GM12878 (cell line): ENCODE measurements around the gene RASSF8. TPM values are rescaled to one million over a fixed set of nuclear protein-coding genes. Genes with fewer than 3 reads are reported as not detected.

ENCODE experiments used
- ATAC-seq: fragments of 200-7000 bp; cut with Tn5 transposase; 3 replicates; pipeline ENCODE4 v1.9.1; 2020; ENCODE audit warnings: mild to moderate bottlenecking, moderate library complexity
- BruUV-seq: library from RNA; stranded (reverse); fragments of 400-500 nt; replicated peaks from 2 replicates; lab custom pipeline; 2021; lab: Mats Ljungman, UMichigan
- CTCF ChIA-PET: fragments of 300-600 bp; sonication (Branson Sonifier 250); formaldehyde crosslinking; extraction: SDS; loops from one replicate; lab custom pipeline; 2021; ENCODE audit warnings: inconsistent platforms; lab: Yijun Ruan, JAX
- POLR2A ChIA-PET: fragments of 350-600 bp; formaldehyde crosslinking; extraction: SDS; loops from one replicate; lab custom pipeline; 2021; ENCODE audit warnings: inconsistent platforms; lab: Charles Lee
- RAD21 ChIA-PET: fragments of 300-600 bp; sonication (Branson Sonifier 250); formaldehyde crosslinking; loops from one replicate; lab custom pipeline; 2023; ENCODE audit warnings: antibody characterized with exemption; ENCODE audit not compliant: unreplicated experiment; lab: Charles Lee
- SMC1A ChIA-PET: fragments of 300-600 bp; sonication (Branson Sonifier 250); formaldehyde crosslinking; loops from one replicate; lab custom pipeline; 2023; ENCODE audit not compliant: unreplicated experiment, uncharacterized antibody; lab: Charles Lee
- DNase-seq: peaks from one replicate; pipeline ENCODE4 v3.0.0-alpha.2; 2011; ENCODE audit warnings: low read depth, low spot score
- FAIRE-seq: peaks from 3 replicates; lab custom pipeline; 2011; peaks lifted over from hg19 to GRCh38; lab: Jason Lieb, UNC
- H2AFZ ChIP-seq: 2 replicates; pipeline ENCODE4 v1.6.0; 2011; ENCODE audit warnings: low read depth, low read length, control low read depth; ENCODE audit not compliant: control insufficient read depth
- H3K27ac ChIP-seq: 2 replicates; pipeline ENCODE4 v1.5.1; 2011; ENCODE audit warnings: control low read depth; ENCODE audit not compliant: control insufficient read depth, insufficient read depth
- H3K27me3 ChIP-seq, 2 experiments: replicated peaks in 1 of 2; 2 replicates each; pipeline versions ENCODE4 v1.6.0 to v1.6.1; 2011; ENCODE audit warnings: low read length in 1 of 2; ENCODE audit not compliant: control insufficient read depth in 2 of 2, insufficient read depth in 2 of 2
- H3K36me3 ChIP-seq, 2 experiments: 2 replicates each; pipeline ENCODE4 v1.5.1; 2011; ENCODE audit warnings: low read length in 1 of 2; ENCODE audit not compliant: control insufficient read depth in 2 of 2, insufficient read depth in 2 of 2
- H3K4me1 ChIP-seq: 2 replicates; pipeline ENCODE4 v1.6.1; 2011; ENCODE audit warnings: mild to moderate bottlenecking, low read length, moderate library complexity, mixed read lengths; ENCODE audit not compliant: control insufficient read depth, insufficient read depth
- H3K4me2 ChIP-seq: 2 replicates; pipeline ENCODE4 v1.6.0; 2011; ENCODE audit warnings: control low read depth; ENCODE audit not compliant: control insufficient read depth, insufficient read depth
- H3K4me3 ChIP-seq: fragments of 200-600 bp; sonication (generic); 2 replicates; pipeline ENCODE4 v1.5.1; 2016
- H3K79me2 ChIP-seq: 2 replicates; pipeline ENCODE4 v1.6.0; 2011; ENCODE audit warnings: low read length; ENCODE audit not compliant: control insufficient read depth, insufficient read depth
- H3K9ac ChIP-seq: 2 replicates; pipeline ENCODE4 v1.8.0; 2011; ENCODE audit warnings: low read length, control low read depth, mixed read lengths; ENCODE audit not compliant: control insufficient read depth, insufficient read depth
- H3K9me3 ChIP-seq: replicated peaks from 3 replicates; pipeline ENCODE4 v1.5.1; 2011; ENCODE audit warnings: mild to moderate bottlenecking, low read length; ENCODE audit not compliant: control insufficient read depth, insufficient read depth
- H4K20me1 ChIP-seq: 2 replicates; pipeline ENCODE4 v1.6.0; 2011; ENCODE audit not compliant: control insufficient read depth, insufficient read depth
- CBFB ChIP-seq: IDR thresholded peaks from 2 replicates; pipeline ENCODE4 v1.6.1; 2016; ENCODE audit warnings: antibody characterized with exemption, low read depth
- CREB1 ChIP-seq: IDR thresholded peaks from 2 replicates; pipeline ENCODE4 v1.6.1; 2012; ENCODE audit warnings: low read depth, mild to moderate bottlenecking, inconsistent platforms
- HDAC6 ChIP-seq: fragments of 200-600 bp; sonication (generic); IDR thresholded peaks from one replicate; pipeline ENCODE4 v1.8.0; 2017; ENCODE audit warnings: antibody characterized with exemption; ENCODE audit not compliant: unreplicated experiment
- JUNB ChIP-seq: IDR thresholded peaks from 2 replicates; pipeline ENCODE4 v1.6.1; 2016; ENCODE audit warnings: antibody characterized with exemption, mild to moderate bottlenecking
- PML ChIP-seq: IDR thresholded peaks from 2 replicates; pipeline ENCODE4 v1.6.1; 2012; ENCODE audit warnings: low read length, inconsistent platforms
- RUNX3 ChIP-seq: IDR thresholded peaks from 2 replicates; pipeline ENCODE4 v1.6.1; 2012; ENCODE audit warnings: low read length, inconsistent platforms
- SMAD1 ChIP-seq: fragments of 450-650 bp; IDR thresholded peaks from 2 replicates; pipeline ENCODE4 v1.6.1; 2018; ENCODE audit warnings: mild to moderate bottlenecking, low read depth; ENCODE audit not compliant: partially characterized antibody
- SMAD5 ChIP-seq: IDR thresholded peaks from 2 replicates; pipeline ENCODE4 v1.6.1; 2016; ENCODE audit warnings: antibody characterized with exemption, low read depth
- SREBF1 ChIP-seq: IDR thresholded peaks from 2 replicates; pipeline ENCODE4 v1.6.1; 2012; ENCODE audit warnings: mild to moderate bottlenecking, low read length
- STAT3 ChIP-seq: IDR thresholded peaks from 2 replicates; pipeline ENCODE4 v1.6.1; 2011; ENCODE audit warnings: low read depth, low read length, improper control_type of control experiment
- TCF3 ChIP-seq: IDR thresholded peaks from 2 replicates; pipeline ENCODE4 v1.6.1; 2012; ENCODE audit warnings: low read depth, mild to moderate bottlenecking, low read length, borderline replicate concordance; ENCODE audit not compliant: insufficient read depth
- TCF7 ChIP-seq: IDR thresholded peaks from 2 replicates; pipeline ENCODE4 v1.6.1; 2014; ENCODE audit warnings: antibody characterized with exemption, borderline replicate concordance
- WGBS: methylation state at CpG from one replicate; pipeline ENCODE4 v1.1.6; 2016; ENCODE audit warnings: low lambda C conversion rate; ENCODE audit not compliant: insufficient replicate concordance, insufficient coverage; ENCODE audit errors: missing lambda C conversion rate; 5-methylcytosine and 5-hydroxymethylcytosine counted together
- in situ Hi-C: fragments of 300-500 bp; cut with MboI; formaldehyde crosslinking; loops from 9 replicates; pipeline ENCODE4 v1.14.3; 2018; ENCODE audit warnings: mixed read lengths
- intact Hi-C: fragments of 100-400 bp; cut with micrococcal nuclease; formaldehyde crosslinking; loops from one replicate; pipeline ENCODE4 v1.14.2; 2022; ENCODE audit not compliant: unreplicated experiment
- polyA plus RNA-seq, 11 experiments: library from polyadenylated mRNA; depleted of rRNA in 4 of 11; unstranded in 6 of 11; stranded (reverse) in 5 of 11; fragments of >200 nt; fragmentation: Nextera tagmentation in 4 of 11; fragmentation: Illumina TruSeq in 1 of 11; extraction: Ambion mirVana in 4 of 11; extraction: Trizol in 1 of 11; gene quantifications; 1 replicate in 1 of 11; 2 replicates in 10 of 11; pipeline versions ENCODE4 v1.2.1 to v1.2.3, GENCODE V29; 2011 to 2016; ENCODE audit warnings: inconsistent platforms in 2 of 11, missing spikeins in 2 of 11, low read depth in 1 of 11
- total RNA-seq, 4 experiments: library from RNA; depleted of rRNA in 3 of 4; stranded (reverse); fragments of >200 nt in 3 of 4; fragmentation: Illumina TruSeq in 1 of 4; extraction: Trizol in 1 of 4; gene quantifications; 2 replicates each; pipeline versions ENCODE4 v1.2.1 to v1.2.3, GENCODE V29; 2013 to 2021
- TF ChIP-seq, protein P1 (sequence below): fragments of 450-650 bp; IDR thresholded peaks from 2 replicates; pipeline ENCODE4 v1.6.1; 2017; ENCODE audit warnings: antibody characterized with exemption, mild to moderate bottlenecking, moderate library complexity
- TF ChIP-seq, protein P2 (sequence below): fragments of 450-650 bp; IDR thresholded peaks from 2 replicates; pipeline ENCODE4 v1.6.1; 2017; ENCODE audit warnings: mild to moderate bottlenecking, moderate library complexity

Gene RASSF8
- total and polyA plus RNA-seq, 10 of the 15 experiments (the other 5 are each of a cell fraction or from before 2014, with no cell fraction given) = 0.06 to 0.18 (median 0.08) TPM; not detected in 6

DNA sequence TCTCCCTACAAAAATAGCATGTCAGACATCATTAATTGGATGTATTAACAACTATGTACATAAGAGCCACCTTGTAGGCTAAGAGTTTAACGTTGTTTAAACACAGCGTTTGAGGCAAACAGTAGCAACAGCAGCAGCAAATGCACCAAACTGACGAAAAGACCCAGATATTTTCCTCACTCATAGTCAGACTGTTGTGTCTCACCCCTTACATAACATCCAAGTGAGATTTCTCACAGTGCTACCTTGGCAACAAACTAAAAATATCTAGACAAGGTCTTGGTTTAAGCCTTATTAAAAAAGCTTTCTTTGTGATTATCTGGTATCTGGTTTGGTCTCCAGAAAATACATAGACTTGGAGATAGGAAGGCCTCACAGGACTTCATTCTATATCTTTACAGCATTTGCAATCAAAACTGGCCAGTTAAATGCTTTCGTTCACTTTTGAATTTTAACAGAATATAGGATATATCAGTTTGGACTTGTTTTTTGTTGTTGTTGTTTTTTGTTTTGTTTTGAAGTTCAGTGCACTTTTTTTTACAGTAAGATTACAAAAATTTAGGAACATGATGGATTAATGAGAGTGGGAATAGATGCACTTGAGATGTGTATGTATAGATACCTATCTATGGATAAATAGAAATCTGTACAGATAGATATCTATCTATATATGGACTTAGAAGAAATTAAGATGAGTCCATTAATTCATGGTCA lies 162.2 kb downstream of the RASSF8 start:
- H3K4me2 ChIP-seq = no peak overlapping the region
- H2AFZ ChIP-seq = no peak overlapping the region
- no TSS peak for BruUV-seq
- SMC1A ChIA-PET = interaction anchor here (0.6 to 8.3 kb wide), 22 partner anchors 23 to 521 kb away, joined by 3 to 91 read pairs (median 4); no protein-coding TSS in a partner anchor
- in situ Hi-C loops (loop anchor here (25.0 kb wide), 1 partner anchor 517 kb away; no protein-coding TSS in a partner anchor), intact Hi-C loops (loop anchor here (5.0 kb wide), 1 partner anchor 152 kb away; no protein-coding TSS in a partner anchor)
- H3K9me3 ChIP-seq = no peaks in the 10 kb centered on the region
- CTCF ChIA-PET = interaction anchor here (0.8 to 7.8 kb wide), 18 partner anchors 12 to 581 kb away, joined by 3 to 74 read pairs (median 5); partner anchors contain the start of gene SSPN
- FAIRE-seq = no peak
- ATAC-seq = no peak
- H3K27me3 ChIP-seq = peaks cover 10 to 35% of the 10 kb centered on the region in 2 experiments
- H3K27ac ChIP-seq = no peak overlapping the region
- H3K4me3 ChIP-seq = no peak overlapping the region
- no peak overlapping the region for H3K9ac ChIP-seq
- no peaks in the 10 kb centered on the region for H3K79me2 ChIP-seq
- POLR2A ChIA-PET = interaction anchor here (0.7 to 1.8 kb wide), 3 partner anchors 26 to 576 kb away, joined by 3 to 5 read pairs (median 5); no protein-coding TSS in a partner anchor
- RAD21 ChIA-PET = interaction anchor here (1.0 to 5.7 kb wide), 7 partner anchors 35 to 531 kb away, joined by 3 to 29 read pairs (median 5); no protein-coding TSS in a partner anchor
- no peaks in the 10 kb centered on the region for H3K36me3 ChIP-seq
- no peaks in the 10 kb centered on the region for H4K20me1 ChIP-seq
- 78% methylated on average over 4 of the region's 4 CpGs for WGBS
- no peak for DNase-seq
- H3K4me1 ChIP-seq = peaks cover 29% of the 10 kb centered on the region
- TF ChIP-seq CREB1 (no peak), SMAD5 (no peak), SMAD1 (no peak), JUNB (no peak), STAT3 (no peak), TCF7 (no peak), TCF3 (no peak), HDAC6 (no peak), SREBF1 (no peak), CBFB (no peak), RUNX3 (no peak), PML (no peak)
- TF ChIP-seq, protein P1, sequence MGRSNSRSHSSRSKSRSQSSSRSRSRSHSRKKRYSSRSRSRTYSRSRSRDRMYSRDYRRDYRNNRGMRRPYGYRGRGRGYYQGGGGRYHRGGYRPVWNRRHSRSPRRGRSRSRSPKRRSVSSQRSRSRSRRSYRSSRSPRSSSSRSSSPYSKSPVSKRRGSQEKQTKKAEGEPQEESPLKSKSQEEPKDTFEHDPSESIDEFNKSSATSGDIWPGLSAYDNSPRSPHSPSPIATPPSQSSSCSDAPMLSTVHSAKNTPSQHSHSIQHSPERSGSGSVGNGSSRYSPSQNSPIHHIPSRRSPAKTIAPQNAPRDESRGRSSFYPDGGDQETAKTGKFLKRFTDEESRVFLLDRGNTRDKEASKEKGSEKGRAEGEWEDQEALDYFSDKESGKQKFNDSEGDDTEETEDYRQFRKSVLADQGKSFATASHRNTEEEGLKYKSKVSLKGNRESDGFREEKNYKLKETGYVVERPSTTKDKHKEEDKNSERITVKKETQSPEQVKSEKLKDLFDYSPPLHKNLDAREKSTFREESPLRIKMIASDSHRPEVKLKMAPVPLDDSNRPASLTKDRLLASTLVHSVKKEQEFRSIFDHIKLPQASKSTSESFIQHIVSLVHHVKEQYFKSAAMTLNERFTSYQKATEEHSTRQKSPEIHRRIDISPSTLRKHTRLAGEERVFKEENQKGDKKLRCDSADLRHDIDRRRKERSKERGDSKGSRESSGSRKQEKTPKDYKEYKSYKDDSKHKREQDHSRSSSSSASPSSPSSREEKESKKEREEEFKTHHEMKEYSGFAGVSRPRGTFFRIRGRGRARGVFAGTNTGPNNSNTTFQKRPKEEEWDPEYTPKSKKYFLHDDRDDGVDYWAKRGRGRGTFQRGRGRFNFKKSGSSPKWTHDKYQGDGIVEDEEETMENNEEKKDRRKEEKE = no peak
- TF ChIP-seq, protein P2, sequence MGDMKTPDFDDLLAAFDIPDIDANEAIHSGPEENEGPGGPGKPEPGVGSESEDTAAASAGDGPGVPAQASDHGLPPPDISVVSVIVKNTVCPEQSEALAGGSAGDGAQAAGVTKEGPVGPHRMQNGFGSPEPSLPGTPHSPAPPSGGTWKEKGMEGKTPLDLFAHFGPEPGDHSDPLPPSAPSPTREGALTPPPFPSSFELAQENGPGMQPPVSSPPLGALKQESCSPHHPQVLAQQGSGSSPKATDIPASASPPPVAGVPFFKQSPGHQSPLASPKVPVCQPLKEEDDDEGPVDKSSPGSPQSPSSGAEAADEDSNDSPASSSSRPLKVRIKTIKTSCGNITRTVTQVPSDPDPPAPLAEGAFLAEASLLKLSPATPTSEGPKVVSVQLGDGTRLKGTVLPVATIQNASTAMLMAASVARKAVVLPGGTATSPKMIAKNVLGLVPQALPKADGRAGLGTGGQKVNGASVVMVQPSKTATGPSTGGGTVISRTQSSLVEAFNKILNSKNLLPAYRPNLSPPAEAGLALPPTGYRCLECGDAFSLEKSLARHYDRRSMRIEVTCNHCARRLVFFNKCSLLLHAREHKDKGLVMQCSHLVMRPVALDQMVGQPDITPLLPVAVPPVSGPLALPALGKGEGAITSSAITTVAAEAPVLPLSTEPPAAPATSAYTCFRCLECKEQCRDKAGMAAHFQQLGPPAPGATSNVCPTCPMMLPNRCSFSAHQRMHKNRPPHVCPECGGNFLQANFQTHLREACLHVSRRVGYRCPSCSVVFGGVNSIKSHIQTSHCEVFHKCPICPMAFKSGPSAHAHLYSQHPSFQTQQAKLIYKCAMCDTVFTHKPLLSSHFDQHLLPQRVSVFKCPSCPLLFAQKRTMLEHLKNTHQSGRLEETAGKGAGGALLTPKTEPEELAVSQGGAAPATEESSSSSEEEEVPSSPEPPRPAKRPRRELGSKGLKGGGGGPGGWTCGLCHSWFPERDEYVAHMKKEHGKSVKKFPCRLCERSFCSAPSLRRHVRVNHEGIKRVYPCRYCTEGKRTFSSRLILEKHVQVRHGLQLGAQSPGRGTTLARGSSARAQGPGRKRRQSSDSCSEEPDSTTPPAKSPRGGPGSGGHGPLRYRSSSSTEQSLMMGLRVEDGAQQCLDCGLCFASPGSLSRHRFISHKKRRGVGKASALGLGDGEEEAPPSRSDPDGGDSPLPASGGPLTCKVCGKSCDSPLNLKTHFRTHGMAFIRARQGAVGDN = no peak
